Esophagus squamous epithelium (tissue), 5 donors: ENCODE data around the gene SRP68. TPM values are rescaled to one million over a fixed set of nuclear protein-coding genes. Genes with fewer than 3 reads are reported as not detected.
A peak's percentile ranks its signal among the peaks of the same experiment; 100 is the strongest.
"Not testable (repeated sequence)": the region's sequence is repeated elsewhere in the genome, so short reads cannot be mapped to it uniquely, and the experiment has no call there.

Experiments used
- DNase-seq: peaks from one replicate; lab custom pipeline; 2025; lab: John Stamatoyannopoulos, UW
- H3K27ac ChIP-seq, 4 donors: fragments of 200-600 bp; sonication (generic); one replicate each; pipeline ENCODE4 v1.5.1; 2016 to 2019; ENCODE audit warnings: mild to moderate bottlenecking in 1 of 4
- H3K27me3 ChIP-seq, 4 donors: fragments of 200-600 bp; sonication (generic); 1 replicate in 3 of 4; 2 replicates in 1 of 4; pipeline versions ENCODE4 v1.5.1 to v1.6.0; 2017 to 2021; ENCODE audit warnings: antibody characterized with exemption in 1 of 4
- H3K36me3 ChIP-seq, 3 donors: fragments of 200-600 bp; sonication (generic); one replicate each; pipeline ENCODE4 v1.5.1; 2016 to 2019
- H3K4me1 ChIP-seq, 3 donors: fragments of 200-600 bp; sonication (generic); one replicate each; pipeline ENCODE4 v1.5.1; 2017 to 2019
- H3K4me3 ChIP-seq, 4 donors: fragments of 200-600 bp; sonication (generic); 1 replicate in 3 of 4; 2 replicates in 1 of 4; pipeline ENCODE4 v1.5.1; 2016 to 2019; ENCODE audit warnings: mild to moderate bottlenecking in 2 of 4, moderate library complexity in 1 of 4
- H3K9me3 ChIP-seq, 3 donors: fragments of 200-600 bp; sonication (generic); one replicate each; pipeline ENCODE4 v1.5.1; 2016 to 2019
- CTCF ChIP-seq, 6 experiments: fragments of 450-650 bp in 4 of 6; fragments of 200-600 bp in 2 of 6; sonication (generic) in 2 of 6; IDR thresholded peaks; one replicate each; pipeline ENCODE4 v1.5.1; 2016 to 2019; ENCODE audit warnings: antibody characterized with exemption in 6 of 6, mild to moderate bottlenecking in 4 of 6, moderate library complexity in 4 of 6
- POLR2A ChIP-seq, 4 donors: fragments of 450-650 bp; IDR thresholded peaks; one replicate each; pipeline ENCODE4 v1.6.1; 2017; ENCODE audit warnings: antibody characterized with exemption in 4 of 4, mild to moderate bottlenecking in 4 of 4, moderate library complexity in 3 of 4
- WGBS, 2 donors: methylation state at CpG; one replicate each; pipeline ENCODE4 v1.1.5; 2018; 5-methylcytosine and 5-hydroxymethylcytosine counted together
- intact Hi-C: fragments of 100-400 bp; cut with DNase I; formaldehyde crosslinking; loops from one replicate; pipeline ENCODE4 v1.15.0; 2022
- total RNA-seq, 4 donors: library from RNA; depleted of rRNA; stranded (reverse); fragments of >200 nt; gene quantifications; one replicate each; pipeline ENCODE4 v1.1.0, GENCODE V29; 2016
- donor health status: DM: yes; HTN: yes; CAD: no.

Gene SRP68
- total RNA-seq, 4 donors from 2014 or later: 40.6 to 78.0 (median 52.7) TPM

- intact Hi-C loops: no loop called here
- 77 to 84% methylated on average over 9 of the region's 9 CpGs for WGBS, 2 donors
- Histone ChIP-seq H3K36me3 (peaks cover 45 to 98% (median 69%) of the 10 kb centered on the region in 3 donors), H3K9me3 (no peaks in the 10 kb centered on the region), H3K4me1 (peaks cover 11 to 86% (median 23%) of the 10 kb centered on the region in 3 donors), H3K27ac (peak overlapping the region in 1 of 4 donors; percentile 4), H3K27me3 (no peaks in the 10 kb centered on the region), H3K4me3 (no peak overlapping the region)
- DNase-seq: no peak
- TF ChIP-seq POLR2A (IDR thresholded peaks at IDR 0.05) (no peak), CTCF (IDR thresholded peaks at IDR 0.05) (no peak)
Observed at GRCh38 chr17:76048025-76048605, 24.2 kb downstream of the SRP68 start.

- Histone ChIP-seq H3K4me3 (no peak overlapping the region), H3K27me3 (no peaks in the 10 kb centered on the region), H3K9me3 (no peaks in the 10 kb centered on the region), H3K36me3 (peaks cover 62 to 100% (median 88%) of the 10 kb centered on the region in 3 donors), H3K27ac (peak overlapping the region; percentile 39 to 88 (median 78)), H3K4me1 (peaks cover 11 to 70% (median 18%) of the 10 kb centered on the region in 3 donors)
- DNase-seq: no peak
- WGBS, 2 donors: 42 to 50% methylated on average over 1 to 3 of the region's 8 CpGs
- TF ChIP-seq POLR2A (IDR thresholded peaks at IDR 0.05) (no peak), CTCF (IDR thresholded peaks at IDR 0.05) (no peak)
- intact Hi-C loops: no loop called here
Observed at GRCh38 chr17:76046064-76046463, 26.3 kb downstream of the SRP68 start.

GRCh38 chr17:76044475-76045007, 27.8 kb downstream of the SRP68 start:
- intact Hi-C loops, H3K4me3 ChIP-seq, DNase-seq, H3K9me3 ChIP-seq, H3K27me3 ChIP-seq: not testable (repeated sequence)
- Histone ChIP-seq H3K27ac (peak overlapping the region; percentile 67 to 88 (median 78)), H3K4me1 (peaks cover 11 to 55% (median 16%) of the 10 kb centered on the region in 3 donors), H3K36me3 (peaks cover 63 to 100% (median 93%) of the 10 kb centered on the region in 3 donors)
- 38 to 72% methylated on average over 2 to 5 of the region's 11 CpGs for WGBS, 2 donors

- H3K4me3 ChIP-seq, intact Hi-C loops, H3K9me3 ChIP-seq, DNase-seq, H3K27me3 ChIP-seq: not testable (repeated sequence)
- peaks cover 60 to 100% (median 85%) of the 10 kb centered on the region in 3 donors for H3K36me3 ChIP-seq
- 94 to 100% methylated on average over 2 of the region's 3 CpGs for WGBS, 2 donors
- H3K27ac ChIP-seq: peak overlapping the region in 3 of 4 donors; percentile 72 to 88 (median 83)
- peaks cover 11 to 43% (median 16%) of the 10 kb centered on the region in 3 donors for H3K4me1 ChIP-seq
Observed at GRCh38 chr17:76042868-76043267, 29.4 kb downstream of the SRP68 start.

- intact Hi-C loops: no loop called here
- Histone ChIP-seq H3K27me3 (no peaks in the 10 kb centered on the region), H3K27ac (no peak overlapping the region), H3K9me3 (no peaks in the 10 kb centered on the region), H3K36me3 (peaks cover 40 to 78% (median 61%) of the 10 kb centered on the region in 3 donors), H3K4me3 (no peak overlapping the region), H3K4me1 (peaks cover 11 to 39% (median 16%) of the 10 kb centered on the region in 3 donors)
- no peak for TF ChIP-seq CTCF (IDR thresholded peaks at IDR 0.05)
- no peak for TF ChIP-seq POLR2A (IDR thresholded peaks at IDR 0.05)
- WGBS, 2 donors: 67 to 83% methylated on average over 4 to 5 of the region's 6 CpGs
- no peak for DNase-seq
Observed at GRCh38 chr17:76040376-76040775, 31.9 kb downstream of the SRP68 start.

GRCh38 chr17:76039121-76039520, 33.2 kb downstream of the SRP68 start:
- Histone ChIP-seq H3K27ac (no peak overlapping the region), H3K9me3 (no peaks in the 10 kb centered on the region), H3K27me3 (no peaks in the 10 kb centered on the region), H3K4me1 (peaks cover 3 to 27% (median 6%) of the 10 kb centered on the region in 3 donors), H3K4me3 (no peak overlapping the region), H3K36me3 (peaks cover 37 to 66% (median 49%) of the 10 kb centered on the region in 3 donors)
- intact Hi-C loops: no loop called here
- TF ChIP-seq POLR2A (IDR thresholded peaks at IDR 0.05): no peak
- no peak for TF ChIP-seq CTCF (IDR thresholded peaks at IDR 0.05)
- DNase-seq: no peak
- 88 to 91% methylated on average over 4 to 5 of the region's 6 CpGs for WGBS, 2 donors
